Measurements from ENCODE around the gene ZNRF3.
"Not testable (repeated sequence)": the region's sequence is repeated elsewhere in the genome, so short reads cannot be mapped to it uniquely, and the experiment has no call there.

ZNRF3 gene

DNA sequence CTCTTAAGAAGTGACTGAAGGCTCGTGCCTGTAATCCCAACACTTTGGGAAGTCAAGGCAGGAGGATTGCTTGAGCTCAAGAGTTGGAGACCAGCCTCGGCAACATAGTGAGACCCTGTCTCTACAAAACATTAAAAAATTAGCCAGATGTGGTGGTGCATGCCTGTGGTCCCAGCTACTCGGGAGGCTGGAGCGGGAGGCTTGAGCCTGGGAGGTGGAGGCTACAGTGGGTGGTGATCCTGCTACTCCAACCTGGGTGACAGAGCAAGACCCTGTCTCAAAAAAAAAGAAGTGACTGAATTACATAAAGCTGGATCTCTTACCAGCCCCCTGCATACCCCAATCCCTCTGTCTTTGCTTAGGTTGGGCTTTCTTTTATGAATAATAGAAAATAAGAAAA is 120.2 kb downstream of the ZNRF3 start:
- TF ChIP-seq, protein P1, sequence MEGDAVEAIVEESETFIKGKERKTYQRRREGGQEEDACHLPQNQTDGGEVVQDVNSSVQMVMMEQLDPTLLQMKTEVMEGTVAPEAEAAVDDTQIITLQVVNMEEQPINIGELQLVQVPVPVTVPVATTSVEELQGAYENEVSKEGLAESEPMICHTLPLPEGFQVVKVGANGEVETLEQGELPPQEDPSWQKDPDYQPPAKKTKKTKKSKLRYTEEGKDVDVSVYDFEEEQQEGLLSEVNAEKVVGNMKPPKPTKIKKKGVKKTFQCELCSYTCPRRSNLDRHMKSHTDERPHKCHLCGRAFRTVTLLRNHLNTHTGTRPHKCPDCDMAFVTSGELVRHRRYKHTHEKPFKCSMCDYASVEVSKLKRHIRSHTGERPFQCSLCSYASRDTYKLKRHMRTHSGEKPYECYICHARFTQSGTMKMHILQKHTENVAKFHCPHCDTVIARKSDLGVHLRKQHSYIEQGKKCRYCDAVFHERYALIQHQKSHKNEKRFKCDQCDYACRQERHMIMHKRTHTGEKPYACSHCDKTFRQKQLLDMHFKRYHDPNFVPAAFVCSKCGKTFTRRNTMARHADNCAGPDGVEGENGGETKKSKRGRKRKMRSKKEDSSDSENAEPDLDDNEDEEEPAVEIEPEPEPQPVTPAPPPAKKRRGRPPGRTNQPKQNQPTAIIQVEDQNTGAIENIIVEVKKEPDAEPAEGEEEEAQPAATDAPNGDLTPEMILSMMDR (IDR thresholded peaks at IDR 0.05; ENCODE audit: insufficient read depth, low read length, poor library complexity, severe bottlenecking), result no peak
- no peak overlapping the region for H3K4me3 ChIP-seq (replicated peaks; ENCODE audit: low read depth, low read length)
- no peaks in the 10 kb centered on the region for H3K36me3 ChIP-seq (ENCODE audit: control insufficient read depth, insufficient read depth, low read length)

DNA sequence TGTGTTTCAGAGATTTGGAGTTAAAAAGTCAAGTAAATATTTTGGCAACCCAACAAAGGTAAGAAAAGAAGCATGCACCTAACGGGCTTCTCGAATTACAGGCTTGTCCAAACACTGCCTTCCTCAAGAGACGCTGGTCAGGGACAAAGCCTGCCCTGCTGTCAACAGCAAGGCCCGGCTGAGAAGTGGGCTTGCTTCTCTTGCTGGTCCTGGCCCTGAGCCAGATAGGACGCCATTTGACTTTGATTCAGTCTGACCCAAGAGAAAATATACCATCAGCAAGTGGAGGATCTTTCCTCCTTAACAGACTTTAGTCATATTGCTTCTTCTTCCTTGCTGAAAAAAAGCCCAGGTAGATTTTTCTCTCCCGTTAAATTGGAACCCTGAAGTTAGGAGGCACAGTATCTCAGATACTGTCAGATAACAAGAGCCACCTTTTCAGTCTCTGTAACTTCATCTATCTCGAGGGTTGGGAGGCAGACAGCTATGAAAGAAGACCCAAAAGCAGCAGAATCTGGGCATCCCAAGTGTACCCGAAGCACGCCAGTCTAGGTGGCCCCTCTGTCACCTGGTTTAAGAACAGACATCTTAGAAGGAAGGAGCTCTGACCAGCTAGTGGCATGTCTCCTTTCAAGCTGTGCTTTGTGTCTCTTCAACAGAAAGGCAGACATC is 120.7 kb downstream of the ZNRF3 start:
- H3K36me3 ChIP-seq (ENCODE audit: control insufficient read depth, insufficient read depth, low read length), result no peaks in the 10 kb centered on the region
- no peak for DNase-seq (ENCODE audit: extremely low read depth, insufficient read length)
- no peak overlapping the region for H3K4me3 ChIP-seq (replicated peaks; ENCODE audit: low read depth, low read length)
- TF ChIP-seq, protein P1 (IDR thresholded peaks at IDR 0.05; ENCODE audit: insufficient read depth, low read length, poor library complexity, severe bottlenecking), result no peak
- H3K27me3 ChIP-seq (replicated peaks; ENCODE audit: control insufficient read depth, insufficient read depth, low read length), result no peaks in the 10 kb centered on the region; the same call in 1 of the 2 replicates

More for the DNA sequence above, 120.2 kb downstream of the ZNRF3 start:
- H3K27me3 ChIP-seq (replicated peaks; ENCODE audit: control insufficient read depth, insufficient read depth, low read length), result no peaks in the 10 kb centered on the region; the same call in 1 of the 2 replicates
- no peak for DNase-seq (ENCODE audit: extremely low read depth, insufficient read length)

DNA sequence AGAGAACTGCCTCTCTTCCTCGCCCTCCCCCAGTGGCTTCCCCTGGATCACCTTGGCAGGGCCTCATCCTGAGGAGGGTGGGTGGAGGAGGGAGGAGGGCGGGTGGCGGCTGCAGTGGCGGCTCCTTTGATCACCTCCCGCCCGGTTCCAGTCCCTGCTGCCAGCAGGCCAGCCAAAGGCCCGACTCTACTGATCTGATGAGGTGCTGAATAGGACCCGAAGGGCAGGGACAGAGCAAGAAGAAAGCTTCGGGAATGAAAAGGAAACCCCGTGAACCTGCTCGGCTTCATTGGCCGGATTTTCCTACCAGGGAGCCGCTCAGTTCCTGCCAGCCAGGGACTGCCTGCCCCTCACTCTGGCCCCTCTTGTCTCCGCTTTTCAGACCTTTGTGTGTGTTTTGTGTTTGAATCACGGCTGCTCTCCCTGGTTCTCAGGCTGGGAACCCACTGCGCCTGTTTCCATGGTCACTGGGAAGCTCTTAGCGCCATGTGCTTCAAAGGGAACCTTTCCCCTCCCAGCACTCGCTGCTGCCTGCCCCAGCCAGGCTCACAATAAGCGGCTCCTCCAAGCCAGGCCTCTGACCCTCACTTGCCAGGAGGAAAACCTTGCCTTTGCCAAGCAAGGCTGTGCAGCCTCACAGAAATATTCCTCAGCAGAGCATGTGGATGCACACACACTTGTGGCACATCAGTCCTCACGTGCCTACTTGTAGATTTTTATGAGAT is 121.4 kb downstream of the ZNRF3 start:
- DNase-seq (ENCODE audit: extremely low read depth, insufficient read length), result no peak
- Histone ChIP-seq H3K4me3 (replicated peaks; ENCODE audit: low read depth, low read length) (no peak overlapping the region), H3K27me3 (replicated peaks; ENCODE audit: control insufficient read depth, insufficient read depth, low read length) (no peaks in the 10 kb centered on the region; the same call in 1 of the 2 replicates), H3K36me3 (ENCODE audit: control insufficient read depth, insufficient read depth, low read length) (no peaks in the 10 kb centered on the region)
- TF ChIP-seq, protein P1 (IDR thresholded peaks at IDR 0.05; ENCODE audit: insufficient read depth, low read length, poor library complexity, severe bottlenecking), result no peak

DNA sequence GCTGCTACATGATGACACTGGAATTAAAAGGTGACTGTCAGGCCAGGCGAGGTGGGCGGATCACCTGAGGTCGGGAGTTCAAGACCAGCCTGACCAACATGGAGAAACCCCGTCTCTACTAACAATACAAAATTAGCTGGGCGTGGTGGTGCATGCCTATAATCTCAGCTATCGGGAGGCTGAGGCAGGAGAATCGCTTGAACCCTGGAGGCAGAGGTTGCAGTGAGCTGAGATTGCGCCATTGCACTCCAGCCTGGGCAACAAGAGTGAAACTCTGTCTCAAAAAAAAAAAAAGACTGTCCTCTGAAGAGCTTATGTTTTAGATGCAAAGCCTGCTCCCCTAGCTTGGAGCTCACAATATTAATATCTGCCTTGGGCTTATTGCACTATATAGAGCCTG is 122.4 kb downstream of the ZNRF3 start:
- H3K4me3 ChIP-seq (replicated peaks; ENCODE audit: low read depth, low read length); H3K27me3 ChIP-seq (replicated peaks; ENCODE audit: control insufficient read depth, insufficient read depth, low read length); DNase-seq (ENCODE audit: extremely low read depth, insufficient read length); H3K36me3 ChIP-seq (ENCODE audit: control insufficient read depth, insufficient read depth, low read length): not testable (repeated sequence)

DNA sequence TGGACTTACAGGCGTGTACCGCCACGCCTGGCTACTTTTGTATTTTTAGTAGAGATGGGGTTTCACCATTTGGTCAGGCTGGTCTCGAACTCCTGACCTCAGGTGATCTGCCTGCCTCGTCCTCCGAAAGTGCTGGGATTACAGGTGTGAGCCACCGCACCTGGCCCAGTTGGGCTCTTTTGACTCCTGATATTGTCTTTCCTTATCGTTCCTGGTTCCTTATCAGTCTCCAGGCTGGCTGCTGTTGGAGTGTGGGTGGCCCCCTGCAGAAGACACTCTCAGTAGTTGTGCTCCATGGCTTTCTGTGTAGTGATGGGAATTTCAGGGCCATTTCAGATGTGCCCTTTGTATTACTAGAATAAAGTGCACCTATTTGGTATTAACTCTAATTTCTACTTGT is 123.0 kb downstream of the ZNRF3 start:
- H3K36me3 ChIP-seq (ENCODE audit: control insufficient read depth, insufficient read depth, low read length), result no peaks in the 10 kb centered on the region
- no peak for DNase-seq (ENCODE audit: extremely low read depth, insufficient read length)
- H3K4me3 ChIP-seq (replicated peaks; ENCODE audit: low read depth, low read length), result no peak overlapping the region
- no peaks in the 10 kb centered on the region; the same call in 1 of the 2 replicates for H3K27me3 ChIP-seq (replicated peaks; ENCODE audit: control insufficient read depth, insufficient read depth, low read length)
- TF ChIP-seq, protein P1 (IDR thresholded peaks at IDR 0.05; ENCODE audit: insufficient read depth, low read length, poor library complexity, severe bottlenecking), result no peak

DNA sequence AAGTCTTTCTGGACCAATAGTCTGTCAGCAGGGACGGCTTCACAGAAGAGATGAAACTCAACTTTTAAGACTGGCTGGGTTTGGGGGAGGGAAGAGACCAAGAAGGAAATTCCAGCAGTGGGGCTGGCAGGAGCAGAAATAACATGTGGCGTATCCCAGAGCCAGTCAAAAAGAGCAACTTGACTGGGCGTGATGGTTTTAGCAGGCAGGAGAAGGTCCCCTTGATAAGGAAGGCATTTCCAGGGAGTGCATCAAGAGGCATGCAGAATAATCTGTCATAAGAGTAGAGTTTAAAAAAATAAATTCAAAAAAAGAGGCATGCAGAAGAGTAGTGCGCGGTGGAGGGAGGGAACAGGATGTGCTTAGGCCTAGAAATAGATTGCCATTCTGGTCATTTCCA is 125.8 kb downstream of the ZNRF3 start:
- H3K4me3 ChIP-seq (replicated peaks; ENCODE audit: low read depth, low read length), result no peak overlapping the region
- no peak for DNase-seq (ENCODE audit: extremely low read depth, insufficient read length)
- TF ChIP-seq, protein P1 (IDR thresholded peaks at IDR 0.05; ENCODE audit: insufficient read depth, low read length, poor library complexity, severe bottlenecking), result no peak
- H3K27me3 ChIP-seq (replicated peaks; ENCODE audit: control insufficient read depth, insufficient read depth, low read length), result peaks cover 1% of the 10 kb centered on the region; the same call in 1 of the 2 replicates
- H3K36me3 ChIP-seq (ENCODE audit: control insufficient read depth, insufficient read depth, low read length), result no peaks in the 10 kb centered on the region
